NOMO-1 (cell line): ENCODE results near the gene SURF6.
"Not testable (repeated sequence)": the region's sequence is repeated elsewhere in the genome, so short reads cannot be mapped to it uniquely, and the experiment has no call there.

Experiments
- DNase-seq, 2 experiments: peaks; one replicate each; lab custom pipeline; 2025; ENCODE audit not compliant: unreplicated experiment in 2 of 2; lab: John Stamatoyannopoulos, UW

SURF6 gene

DNA sequence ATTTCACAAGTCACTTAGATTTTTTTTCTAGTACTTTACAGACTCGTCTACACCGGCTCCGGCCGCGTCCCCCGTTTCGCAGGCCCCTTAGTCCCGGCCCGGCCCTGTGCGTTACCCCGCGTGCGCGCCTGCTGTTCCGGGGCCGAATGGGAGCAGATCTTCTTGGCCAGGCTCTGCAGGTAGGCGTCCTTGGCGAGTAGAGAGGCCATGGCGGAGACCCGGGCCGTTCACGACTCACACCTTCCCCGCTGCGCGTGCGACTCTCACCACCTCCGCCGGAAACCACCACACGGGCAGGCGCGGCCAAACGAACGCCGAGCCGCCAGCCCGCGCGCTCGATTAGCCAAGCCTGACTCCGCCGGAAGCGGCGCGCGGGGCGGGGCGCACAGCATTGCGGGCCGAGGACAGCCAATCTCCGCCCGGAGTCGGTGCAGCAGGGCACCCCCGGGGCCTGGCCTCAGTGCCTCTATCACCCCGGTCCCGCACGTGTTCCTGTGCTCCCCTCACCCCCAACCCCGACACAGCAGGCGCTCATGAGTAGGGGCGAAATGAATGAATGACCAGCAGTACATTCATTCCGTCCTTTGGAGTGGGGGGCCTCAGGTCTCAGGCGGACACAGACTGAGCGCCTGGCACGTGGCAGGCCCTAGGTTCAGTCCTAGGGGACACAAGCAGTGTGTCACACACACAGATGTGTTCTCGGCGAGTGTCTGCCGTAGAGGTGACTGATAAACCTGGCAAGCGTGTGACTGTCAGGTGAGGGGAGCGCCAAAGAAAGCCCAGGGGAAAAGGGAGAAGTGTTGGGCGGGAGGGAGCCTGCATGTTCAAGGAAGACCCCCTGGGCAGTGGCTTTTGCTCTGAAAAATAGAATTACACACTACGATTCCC is at the start of gene SURF6:
TSS of gene SURF6 (minus strand) at position 265 of the 888 bp plus-strand sequence. CDS start at position 209, 56 bp downstream.
- peak; percentile 90 to 96 for DNase-seq

DNA sequence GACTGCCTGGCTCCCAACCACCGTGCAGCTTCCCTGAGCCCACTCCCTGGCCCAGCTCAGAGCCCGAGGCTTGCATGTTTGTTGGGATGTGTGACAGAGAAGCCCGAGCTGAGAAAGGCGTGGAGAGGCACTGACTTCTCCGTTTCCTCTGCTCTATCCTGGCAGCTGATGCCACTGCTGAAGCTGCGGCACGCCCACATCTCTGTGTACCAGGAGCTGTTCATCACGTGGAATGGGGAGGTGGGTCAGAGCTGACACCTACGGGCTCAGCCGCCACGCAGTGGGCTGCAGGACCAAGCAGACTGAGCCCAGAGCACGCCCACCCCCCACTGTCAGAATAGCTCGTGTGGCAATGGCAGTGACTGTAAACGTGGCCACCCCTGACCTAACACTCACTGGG is 49.5 kb upstream of the SURF6 start:
- DNase-seq, result no peak

DNA sequence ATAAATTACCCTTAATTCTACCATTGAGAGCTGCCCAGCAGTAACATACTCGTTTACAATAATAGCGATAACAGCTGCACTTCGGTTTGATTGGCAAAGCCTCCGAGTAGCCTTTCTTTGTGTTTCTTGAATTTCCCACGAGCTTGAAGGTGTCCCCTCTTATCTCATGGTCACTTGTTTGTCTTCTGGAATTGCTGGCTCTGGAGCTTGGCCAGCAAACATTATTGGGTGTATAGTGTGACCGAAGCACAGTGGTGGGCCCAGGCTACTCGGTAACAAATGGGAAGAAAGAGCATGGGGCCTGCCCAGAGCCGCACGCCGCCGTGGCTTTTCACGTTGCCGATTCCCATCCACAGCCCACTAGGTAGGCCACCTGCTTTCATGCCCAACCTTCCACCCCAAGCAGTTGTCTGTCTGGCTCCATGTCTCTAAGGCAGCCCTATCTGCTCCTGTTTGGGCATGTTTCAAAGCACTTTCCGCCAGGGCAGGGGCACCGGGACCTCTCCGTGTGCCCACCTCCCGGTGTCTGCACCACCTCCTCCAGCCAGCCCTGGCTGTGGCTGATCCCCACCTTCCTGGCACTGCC is 48.8 kb upstream of the SURF6 start:
- no peak for DNase-seq

DNA sequence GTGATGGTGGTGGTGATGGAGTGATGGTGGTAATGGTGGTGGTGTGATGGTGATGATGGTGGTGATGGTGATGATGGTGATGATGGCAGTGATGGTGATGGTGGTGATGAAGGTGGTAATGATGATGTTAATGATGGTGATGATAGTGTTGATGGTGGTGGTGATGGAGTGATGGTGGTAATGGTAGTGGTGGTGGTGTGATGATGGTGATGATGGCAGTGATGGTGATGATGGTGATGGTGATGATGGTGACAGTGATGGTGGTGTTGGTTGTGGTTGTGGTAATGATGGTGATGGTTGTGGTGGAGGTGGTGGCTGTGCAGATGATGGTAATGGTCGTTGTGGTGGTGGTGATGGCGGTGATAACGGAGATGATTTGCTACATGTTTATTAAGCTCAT is 47.5 kb upstream of the SURF6 start:
- DNase-seq, result no peak

DNA sequence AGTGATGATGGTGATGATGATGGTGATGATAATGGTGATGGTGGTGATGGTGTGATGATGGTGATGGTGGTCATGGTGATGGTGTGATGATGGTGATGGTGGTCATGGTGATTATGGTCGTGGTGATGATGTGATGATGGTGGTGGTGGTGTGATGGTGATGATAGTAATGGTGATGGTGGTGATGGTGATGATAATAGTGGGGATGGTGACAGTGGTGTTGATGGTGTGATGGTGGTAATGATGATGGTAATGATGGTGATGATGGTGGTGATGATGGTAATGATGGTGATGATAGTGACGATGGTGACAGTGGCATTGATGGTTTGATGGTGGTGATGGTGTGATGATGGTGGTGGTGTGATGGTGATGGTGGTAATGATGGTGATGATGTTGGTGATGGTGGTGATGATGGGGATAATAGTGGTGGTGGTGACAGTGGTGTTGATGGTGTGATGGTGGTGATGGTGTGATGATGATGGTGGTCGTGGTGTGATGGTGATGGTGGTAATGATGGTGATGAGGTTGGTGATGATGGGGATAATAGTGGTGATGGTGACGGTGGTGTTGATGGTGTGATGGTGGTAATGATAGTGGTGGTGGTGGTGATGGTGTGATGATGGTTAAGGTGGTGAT is 46.6 kb upstream of the SURF6 start:
- no peak for DNase-seq

DNA sequence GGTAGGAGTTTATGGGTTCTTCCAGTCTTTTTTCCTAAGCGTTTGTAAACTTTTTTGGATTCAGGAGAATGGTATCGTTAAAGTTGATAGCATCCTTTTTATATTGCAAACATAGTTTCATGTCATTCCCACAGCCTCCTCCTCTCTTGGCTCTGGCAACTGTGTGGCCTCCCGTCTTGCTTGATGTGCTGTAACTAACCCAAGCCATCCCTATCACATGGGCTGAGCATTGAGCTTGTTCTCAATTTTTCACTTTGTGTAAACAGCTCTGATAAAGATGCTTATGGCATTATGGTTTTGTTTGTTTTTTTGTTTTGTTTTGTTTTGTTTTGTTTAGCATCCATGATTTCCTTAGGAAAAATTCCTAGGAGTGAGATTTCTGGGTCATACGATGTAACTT is 44.7 kb upstream of the SURF6 start:
- DNase-seq, result no peak

DNA sequence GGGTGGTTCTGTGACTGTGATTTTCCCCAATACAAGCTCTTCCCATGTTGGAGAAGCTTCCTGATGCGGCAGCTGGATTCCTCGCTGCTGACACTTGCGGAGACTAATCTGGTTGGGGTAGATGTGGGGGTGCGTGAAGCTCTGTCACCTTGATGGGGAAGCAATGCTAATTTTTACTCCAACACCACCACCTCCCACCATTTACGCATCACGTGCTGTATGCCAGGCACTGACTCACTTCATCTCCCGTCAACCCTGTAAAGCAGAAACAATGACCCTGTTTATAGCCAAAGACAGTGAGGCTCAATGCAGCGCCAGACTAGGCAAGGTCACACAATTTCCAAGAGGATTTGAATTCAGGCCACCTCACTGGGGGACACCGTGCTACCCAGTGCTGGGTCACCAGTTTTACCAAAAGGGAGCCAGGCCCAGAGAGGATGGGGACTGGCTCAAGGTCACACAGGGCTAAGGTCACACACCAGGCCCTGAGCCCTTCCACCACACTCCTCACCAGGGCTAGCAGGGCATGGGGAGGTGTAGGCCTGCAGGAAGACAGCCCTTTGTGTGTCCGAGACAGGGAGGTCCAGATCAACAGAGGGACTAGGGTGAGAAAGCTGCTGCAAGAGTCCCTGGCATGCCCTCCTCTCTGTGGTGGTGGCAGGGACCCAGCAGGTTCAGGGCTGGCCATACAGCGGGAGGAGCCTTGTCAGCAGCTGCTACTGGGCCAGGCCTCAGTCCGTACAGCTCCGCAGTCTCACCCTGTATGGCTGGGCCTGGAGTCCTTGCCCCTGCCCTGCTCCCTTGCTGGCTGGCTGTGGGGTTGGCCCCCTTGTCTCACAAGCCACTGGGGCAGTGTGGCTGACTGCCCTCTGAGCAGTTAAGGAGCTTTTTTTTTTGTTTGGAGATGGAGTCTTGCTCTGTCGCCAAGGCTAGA is 43.4 kb upstream of the SURF6 start:
- DNase-seq, result no peak

DNA sequence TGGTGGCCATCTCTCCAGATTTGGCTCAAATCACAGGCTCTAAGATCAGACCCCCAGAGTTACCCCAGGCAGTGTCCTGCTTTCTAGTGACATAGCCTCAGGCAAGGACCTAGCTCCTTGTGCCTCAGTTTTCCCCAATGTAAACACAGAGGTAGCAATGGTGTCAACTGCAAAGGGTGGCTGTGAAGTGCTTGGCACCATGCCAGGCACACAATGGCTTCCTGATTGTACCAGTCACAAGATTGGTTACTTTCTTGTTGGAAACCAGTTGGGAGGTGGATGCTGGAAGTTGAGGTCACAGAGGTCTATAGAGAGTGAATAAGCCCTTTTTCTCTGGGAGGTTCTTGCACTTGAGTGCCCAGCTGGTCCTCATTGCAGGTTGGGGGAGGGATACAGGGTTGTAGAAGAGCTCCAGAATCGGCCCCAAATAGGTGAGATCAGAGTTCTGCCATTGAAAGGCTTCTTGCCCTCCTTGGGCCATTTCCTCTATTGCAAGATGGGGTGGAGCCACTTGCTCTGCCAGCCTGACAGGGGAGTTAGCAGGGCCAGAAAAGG is 42.5 kb upstream of the SURF6 start:
- no peak for DNase-seq

DNA sequence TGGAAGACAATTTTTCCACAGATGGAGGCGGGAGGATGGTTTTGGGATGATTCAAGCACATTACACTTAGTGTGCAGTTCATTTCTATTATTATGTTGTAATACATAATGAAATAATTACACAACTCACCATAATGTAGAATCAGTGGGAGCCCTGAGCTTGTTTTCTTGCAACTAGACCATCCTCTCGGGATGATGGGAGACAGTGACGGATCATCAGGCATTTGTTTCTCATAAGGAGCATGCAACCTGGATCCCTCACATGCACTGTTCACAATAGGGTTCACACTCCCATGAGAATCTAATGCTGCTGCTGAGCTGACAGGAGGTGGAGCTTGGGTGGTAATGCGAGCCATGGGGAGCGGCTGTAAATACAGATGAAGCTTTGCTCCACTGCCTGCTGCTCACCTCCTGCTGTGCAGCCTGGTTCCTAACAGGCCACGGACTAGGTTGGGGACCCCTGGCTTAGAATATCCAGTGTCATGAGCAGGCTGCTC is 41.8 kb upstream of the SURF6 start:
- DNase-seq, result no peak

DNA sequence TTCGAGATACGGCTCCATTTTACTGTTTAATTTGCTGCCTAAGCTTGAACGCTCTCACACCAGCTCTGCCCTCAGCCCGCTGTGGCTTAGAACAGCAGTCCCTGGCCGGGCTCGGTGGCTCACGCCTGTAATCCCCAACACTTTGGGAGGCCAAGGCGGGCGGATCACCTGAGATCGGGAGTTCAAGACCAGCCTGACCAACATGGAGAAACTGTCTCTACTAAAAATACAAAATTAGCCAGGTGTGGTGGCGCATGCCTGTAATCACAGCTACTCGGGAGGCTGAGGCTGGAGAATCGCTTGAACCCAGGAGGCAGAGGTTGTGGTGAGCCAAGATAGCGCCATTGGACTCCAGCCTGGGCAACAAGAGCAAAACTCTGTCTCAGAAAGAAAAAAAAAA is 41.3 kb upstream of the SURF6 start:
- not testable (repeated sequence) for DNase-seq

DNA sequence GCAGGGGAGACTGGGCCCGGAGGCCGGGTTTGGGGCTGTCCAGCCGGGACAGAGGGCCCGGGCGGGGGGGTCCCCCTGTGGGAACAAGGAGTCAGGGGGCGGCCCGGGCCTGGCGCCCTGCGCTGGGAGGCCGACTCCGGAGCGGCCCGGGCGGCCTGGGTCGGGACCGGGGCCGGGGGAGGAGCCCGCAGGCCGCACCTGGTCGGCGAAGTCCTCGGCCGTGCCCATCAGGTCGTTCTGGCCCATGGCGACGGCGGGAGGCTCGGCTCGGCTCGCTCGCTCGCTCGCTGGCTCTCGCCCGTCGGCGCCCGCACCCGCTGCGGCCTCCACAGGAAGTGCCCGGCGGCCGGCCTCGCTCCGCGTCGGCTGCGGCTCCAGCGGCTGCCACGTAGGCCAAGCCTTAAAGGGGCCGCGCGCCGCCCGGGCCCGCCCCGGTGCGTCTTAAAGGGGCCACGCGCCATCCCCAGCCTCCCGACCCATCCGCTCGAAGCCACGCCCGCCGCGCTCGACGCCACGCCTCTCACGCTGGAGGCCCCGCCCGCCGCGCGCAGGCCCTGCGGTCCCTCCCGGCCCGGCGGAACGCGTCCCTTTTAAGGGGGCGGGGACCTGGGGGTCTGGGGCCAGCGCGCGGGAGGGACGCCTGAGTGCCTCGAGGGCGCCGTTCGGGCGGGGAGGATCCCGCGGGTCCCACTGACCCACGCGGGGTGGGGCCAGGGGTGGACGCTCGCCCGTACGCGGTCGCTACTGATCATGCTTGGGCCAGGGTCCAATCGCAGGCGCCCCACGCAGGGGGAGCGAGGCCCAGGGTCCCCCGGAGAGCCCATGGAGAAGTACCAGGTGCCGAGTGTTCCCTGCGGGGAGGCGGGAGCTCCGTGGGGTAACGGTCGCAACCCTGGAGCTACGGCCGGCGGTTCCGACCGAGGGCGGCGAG is 40.0 kb upstream of the SURF6 start, which contains the start of the genes STKLD1 and SURF4:
TSS of gene STKLD1 (plus strand) at position 643 of the 931 bp plus-strand sequence. CDS start at position 751, 108 bp downstream.
TSS of gene SURF4 (minus strand) at position 337 of the 931 bp plus-strand sequence. CDS start at position 246, 91 bp downstream.
- DNase-seq, result peak; percentile 91 to 96

DNA sequence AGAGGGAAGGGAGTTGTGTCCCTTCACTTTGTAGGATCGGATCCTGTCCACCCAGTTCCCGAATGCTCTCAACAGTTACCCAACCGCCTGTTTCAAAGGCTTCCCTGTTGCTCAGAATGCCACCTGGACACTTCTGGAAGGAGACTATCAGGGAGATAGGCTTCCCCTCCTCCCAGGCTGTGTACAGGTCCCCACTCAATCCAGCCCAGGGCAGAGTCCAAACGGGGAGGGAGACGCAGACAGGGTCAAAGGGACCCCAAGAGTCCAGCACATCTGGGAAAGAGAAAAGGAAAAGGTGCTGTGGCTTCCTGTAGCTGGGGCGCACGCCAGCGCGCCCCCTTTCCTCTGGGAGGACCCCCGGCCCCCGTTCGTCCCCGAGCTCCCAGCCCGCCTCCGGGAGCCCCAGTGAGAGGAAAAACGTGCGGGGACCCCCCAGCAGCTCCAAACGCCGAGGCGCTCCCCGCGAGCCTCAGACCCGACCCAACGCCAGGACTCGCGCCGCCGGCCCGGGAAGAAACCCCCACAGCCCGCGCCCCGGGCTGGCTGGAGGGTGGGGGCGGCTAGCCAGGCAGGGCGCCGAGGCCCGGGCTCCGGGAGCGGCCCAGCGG is 39.2 kb upstream of the SURF6 start:
- DNase-seq, result peak in 1 of 2 experiments; percentile 47

DNA sequence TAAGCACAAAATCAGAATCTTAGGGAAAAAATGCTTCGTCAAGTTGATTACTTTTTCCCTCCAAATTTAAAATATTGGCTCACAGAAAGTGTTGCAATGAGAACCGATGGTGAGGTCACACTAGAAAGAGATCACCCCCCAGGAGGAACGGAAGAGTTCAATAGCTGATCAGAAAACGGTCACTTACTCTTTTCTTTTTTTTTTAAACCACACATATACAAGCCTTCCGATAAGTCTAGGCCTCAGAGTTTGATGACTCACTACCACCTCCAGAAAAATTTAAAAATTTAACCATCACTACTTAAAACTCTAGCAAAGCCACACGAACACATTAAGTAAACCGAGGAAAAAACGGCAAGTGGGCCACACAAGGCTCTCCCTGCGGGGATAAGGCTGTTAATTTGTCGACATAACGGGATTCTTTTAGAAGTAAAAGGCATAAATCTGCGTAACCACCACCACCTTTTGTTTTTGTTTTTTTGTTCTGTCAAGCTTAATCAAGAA is 38.7 kb upstream of the SURF6 start:
- peak; percentile 34 to 58 for DNase-seq

DNA sequence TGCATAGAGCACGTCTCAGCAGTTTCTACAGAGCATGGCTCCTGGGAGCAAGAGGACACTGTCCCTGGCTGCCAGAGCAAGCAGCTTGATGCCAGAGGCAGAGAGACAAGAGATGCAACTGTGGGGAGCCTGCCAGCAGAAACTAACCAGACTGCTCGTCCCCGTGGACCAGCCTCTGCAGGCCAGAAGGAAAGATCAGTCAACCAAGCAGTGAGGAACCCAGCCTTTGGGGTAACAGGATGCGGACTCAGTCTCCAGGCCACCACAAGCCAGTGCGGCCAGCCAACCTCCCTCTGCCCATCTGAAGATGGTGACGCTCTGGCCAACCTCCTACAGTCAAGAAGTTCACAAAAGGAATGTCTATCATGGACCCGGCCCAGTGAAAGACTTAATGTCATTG is 36.2 kb upstream of the SURF6 start:
- DNase-seq, result no peak

DNA sequence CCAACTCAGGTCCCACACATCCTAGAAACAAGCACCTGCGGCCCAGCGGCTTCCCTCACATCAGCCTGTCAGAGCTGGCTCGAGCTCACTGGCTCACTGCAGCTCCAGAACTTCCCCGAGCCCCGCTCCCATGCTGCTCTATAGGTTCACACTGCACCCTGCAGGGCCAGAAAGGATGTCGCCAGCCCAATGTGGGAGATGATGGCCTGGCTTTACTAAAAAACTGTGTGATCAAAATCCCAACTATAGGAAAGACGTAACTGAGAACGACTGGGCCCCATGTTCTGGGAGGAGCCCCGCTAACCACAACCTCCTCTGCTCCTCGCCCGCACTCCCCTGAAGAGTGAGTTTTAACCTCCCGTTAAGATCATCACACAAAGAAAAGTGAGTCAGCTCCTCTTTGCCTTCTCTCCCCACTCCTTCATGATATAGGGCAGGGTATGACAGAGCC is 35.3 kb upstream of the SURF6 start:
- no peak for DNase-seq

DNA sequence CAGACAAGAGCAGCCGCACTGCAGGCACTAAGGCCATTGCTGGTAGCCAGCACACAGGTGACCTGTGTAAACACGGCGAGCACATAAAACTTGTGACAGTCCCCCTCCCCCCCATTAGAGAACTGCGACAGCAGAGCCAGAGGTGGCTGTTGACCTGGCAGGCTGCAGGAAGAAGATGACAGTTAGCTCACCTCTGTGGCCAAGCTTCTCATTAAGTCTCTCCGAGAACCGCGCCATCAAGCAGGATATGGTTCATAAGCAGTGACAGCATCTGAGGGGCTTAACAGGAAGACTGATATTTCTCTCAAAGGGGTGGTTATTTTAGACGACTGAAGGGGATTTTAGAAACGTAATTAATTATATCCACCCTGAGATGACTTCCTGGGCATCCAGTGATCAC is 34.7 kb upstream of the SURF6 start:
- DNase-seq, result no peak

DNA sequence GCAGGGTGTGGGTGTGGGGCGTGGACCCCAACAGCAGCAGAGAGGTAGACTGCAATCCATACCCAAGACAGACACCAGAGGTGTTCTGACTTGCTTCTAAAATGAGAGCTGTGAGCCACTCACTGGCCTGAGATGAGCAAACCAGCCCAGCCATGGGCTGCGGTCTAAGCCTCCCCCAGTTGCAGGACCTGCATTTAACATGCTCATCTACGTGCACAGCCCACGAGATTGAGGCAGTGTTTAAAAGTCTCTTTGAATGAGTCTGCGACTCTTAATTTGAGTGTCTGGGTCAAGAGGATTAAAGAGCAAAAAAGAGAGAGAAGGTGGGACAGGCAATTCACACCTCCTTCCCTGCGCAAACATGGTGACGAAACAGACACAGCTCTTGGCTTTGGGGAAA is 33.9 kb upstream of the SURF6 start:
- DNase-seq, result no peak

DNA sequence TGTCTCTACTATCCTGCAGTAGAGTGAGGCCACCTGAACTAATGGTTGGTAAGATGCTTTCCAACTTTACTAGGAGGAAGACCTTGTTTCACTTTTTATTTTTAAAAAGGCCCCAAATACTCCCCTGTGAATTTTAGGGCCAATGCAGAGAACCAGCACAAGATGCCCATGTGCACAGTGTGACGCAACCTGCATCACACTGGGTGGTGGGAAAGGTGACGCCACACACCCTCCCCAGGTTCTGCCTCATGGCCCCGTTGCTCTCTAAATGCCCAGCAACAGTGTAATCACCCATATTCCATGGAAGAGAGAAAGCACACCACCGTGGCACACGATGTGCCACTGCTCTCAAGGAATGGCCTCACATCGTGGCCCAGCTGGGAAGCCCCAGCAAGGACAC is 33.4 kb upstream of the SURF6 start:
- DNase-seq, result no peak
